NT2/D1 (cell line): ENCODE measurements around the gene CSNK1D.
"Not testable (repeated sequence)": the region's sequence is repeated elsewhere in the genome, so short reads cannot be mapped to it uniquely, and the experiment has no call there.

Experiments
- DNase-seq: peaks from one replicate; pipeline ENCODE4 v3.0.0-alpha.2; 2011; ENCODE audit warnings: low read depth, low spot score
- H3K27me3 ChIP-seq: 2 replicates; pipeline ENCODE4 v1.6.0; 2011; ENCODE audit warnings: mild to moderate bottlenecking; ENCODE audit not compliant: insufficient read length, insufficient read depth
- H3K36me3 ChIP-seq: 2 replicates; pipeline ENCODE4 v1.6.1; 2011; ENCODE audit warnings: mild to moderate bottlenecking, low read length, mixed read lengths; ENCODE audit not compliant: insufficient read depth, insufficient read length
- H3K4me1 ChIP-seq: 2 replicates; pipeline ENCODE4 v1.5.1; 2011; ENCODE audit not compliant: insufficient read depth, insufficient read length
- H3K4me3 ChIP-seq: 2 replicates; pipeline ENCODE4 v1.5.1; 2011; ENCODE audit warnings: low read depth; ENCODE audit not compliant: insufficient read length
- H3K9ac ChIP-seq: 2 replicates; pipeline ENCODE4 v1.6.0; 2011; ENCODE audit warnings: low read depth; ENCODE audit not compliant: insufficient read length
- H3K9me3 ChIP-seq: 2 replicates; pipeline ENCODE4 v1.5.1; 2011; ENCODE audit warnings: mild to moderate bottlenecking, low read length; ENCODE audit not compliant: insufficient read depth
- SUZ12 ChIP-seq: IDR thresholded peaks from 2 replicates; pipeline ENCODE4 v1.6.1; 2011; ENCODE audit not compliant: insufficient read length, insufficient read depth; ENCODE audit errors: extremely low read depth
- YY1 ChIP-seq: IDR thresholded peaks from 2 replicates; pipeline ENCODE4 v1.6.1; 2011; ENCODE audit not compliant: insufficient read length, insufficient read depth
- ZNF274 ChIP-seq: IDR thresholded peaks from 2 replicates; pipeline ENCODE4 v1.6.1; 2011; ENCODE audit warnings: mild to moderate bottlenecking, low read depth, low read length

The CSNK1D gene

GRCh38 chr17:82200135-82200534 lies 73.4 kb downstream of the CSNK1D start:
- no peak for TF ChIP-seq YY1
- no peak for TF ChIP-seq ZNF274
- no peak for TF ChIP-seq SUZ12
- no peak overlapping the region for H3K9ac ChIP-seq
- H3K4me1 ChIP-seq = peaks cover 8% of the 10 kb centered on the region
- H3K36me3 ChIP-seq = peaks cover 76% of the 10 kb centered on the region
- H3K27me3 ChIP-seq = no peaks in the 10 kb centered on the region
- no peak overlapping the region for H3K4me3 ChIP-seq
- H3K9me3 ChIP-seq = no peaks in the 10 kb centered on the region
- DNase-seq = no peak

- no peaks in the 10 kb centered on the region for H3K27me3 ChIP-seq
- peaks cover 7% of the 10 kb centered on the region for H3K4me1 ChIP-seq
- DNase-seq = no peak
- TF ChIP-seq SUZ12 (no peak), YY1 (no peak), ZNF274 (no peak)
- peaks cover 80% of the 10 kb centered on the region for H3K36me3 ChIP-seq
- H3K4me3 ChIP-seq = no peak overlapping the region
- no peaks in the 10 kb centered on the region for H3K9me3 ChIP-seq
- H3K9ac ChIP-seq = no peak overlapping the region
Observed at GRCh38 chr17:82199496-82199895, 74.0 kb downstream of the CSNK1D start.

GRCh38 chr17:82198092-82198491 lies 75.4 kb downstream of the CSNK1D start:
- Histone ChIP-seq H3K4me1 (peaks cover 7% of the 10 kb centered on the region), H3K4me3 (no peak overlapping the region), H3K9me3 (no peaks in the 10 kb centered on the region), H3K36me3 (peaks cover 85% of the 10 kb centered on the region), H3K9ac (no peak overlapping the region), H3K27me3 (no peaks in the 10 kb centered on the region)
- TF ChIP-seq YY1 (no peak), SUZ12 (no peak), ZNF274 (no peak)
- no peak for DNase-seq

GRCh38 chr17:82195675-82196672 lies 77.5 kb downstream of the CSNK1D start:
- Histone ChIP-seq H3K9ac (no peak overlapping the region), H3K27me3 (no peaks in the 10 kb centered on the region), H3K36me3 (peaks cover 90% of the 10 kb centered on the region), H3K4me3 (no peak overlapping the region), H3K9me3 (no peaks in the 10 kb centered on the region), H3K4me1 (no peaks in the 10 kb centered on the region)
- DNase-seq = no peak
- no peak for TF ChIP-seq YY1
- TF ChIP-seq ZNF274 = no peak
- TF ChIP-seq SUZ12 = no peak

GRCh38 chr17:82194765-82195164 lies 78.7 kb downstream of the CSNK1D start:
- no peak overlapping the region for H3K9ac ChIP-seq
- H3K9me3 ChIP-seq = no peaks in the 10 kb centered on the region
- H3K4me3 ChIP-seq = no peak overlapping the region
- DNase-seq = no peak
- no peak for TF ChIP-seq YY1
- no peak for TF ChIP-seq ZNF274
- TF ChIP-seq SUZ12 = no peak
- no peaks in the 10 kb centered on the region for H3K4me1 ChIP-seq
- H3K36me3 ChIP-seq = peaks cover 88% of the 10 kb centered on the region
- H3K27me3 ChIP-seq = no peaks in the 10 kb centered on the region

GRCh38 chr17:82193520-82194220 lies 79.8 kb downstream of the CSNK1D start:
- Histone ChIP-seq H3K4me3 (no peak overlapping the region), H3K4me1 (no peaks in the 10 kb centered on the region), H3K27me3 (no peaks in the 10 kb centered on the region), H3K9ac (no peak overlapping the region), H3K36me3 (peaks cover 87% of the 10 kb centered on the region), H3K9me3 (no peaks in the 10 kb centered on the region)
- TF ChIP-seq SUZ12 = no peak
- TF ChIP-seq YY1 = no peak
- no peak for TF ChIP-seq ZNF274
- DNase-seq = no peak

- peaks cover 88% of the 10 kb centered on the region for H3K36me3 ChIP-seq
- not testable (repeated sequence) for H3K9me3 ChIP-seq, H3K9ac ChIP-seq, H3K4me3 ChIP-seq, DNase-seq, H3K27me3 ChIP-seq, H3K4me1 ChIP-seq
Observed at GRCh38 chr17:82193050-82193449, 80.5 kb downstream of the CSNK1D start.
